Neural crest cell (in vitro differentiated cells): Measurements from ENCODE around the gene HERC4. TPM values are rescaled to one million over a fixed set of nuclear protein-coding genes. Genes with fewer than 3 reads are reported as not detected.

ENCODE experiments used
- DNase-seq: peaks from one replicate; pipeline ENCODE4 v3.0.0; 2021; ENCODE audit warnings: low read depth, mixed read lengths, low spot score
- H3K27ac Mint-ChIP-seq: one replicate; pipeline ENCODE4 v1.8.0; 2021; ENCODE audit warnings: mild to moderate bottlenecking, mixed read lengths; ENCODE audit not compliant: unreplicated experiment
- H3K27me3 Mint-ChIP-seq: 2 replicates; pipeline ENCODE4 v1.8.0; 2021; ENCODE audit warnings: low read depth, mild to moderate bottlenecking, mixed read lengths
- H3K36me3 Mint-ChIP-seq: 2 replicates; pipeline ENCODE4 v1.8.0; 2021; ENCODE audit warnings: low read depth, mild to moderate bottlenecking, mixed read lengths
- H3K4me1 Mint-ChIP-seq: 2 replicates; pipeline ENCODE4 v1.8.0; 2021; ENCODE audit warnings: mixed read lengths
- H3K4me3 Mint-ChIP-seq: one replicate; pipeline ENCODE4 v1.8.0; 2021; ENCODE audit warnings: mild to moderate bottlenecking, mixed read lengths
- H3K9me3 Mint-ChIP-seq: 2 replicates; pipeline ENCODE4 v1.8.0; 2021; ENCODE audit warnings: mixed read lengths
- CTCF ChIP-seq: fragments of 200-600 bp; sonication (generic); conservative IDR thresholded peaks from 2 replicates; pipeline ENCODE4 v1.5.0; 2021; ENCODE audit warnings: antibody characterized with exemption, mild to moderate bottlenecking
- long read RNA-seq: library from polyadenylated mRNA; unstranded; transcript quantifications from one replicate; pipeline ENCODE4 v2.0.0, GENCODE V29; 2020
- total RNA-seq: library from RNA; stranded (reverse); gene quantifications from 2 replicates; pipeline ENCODE4 v1.2.1, GENCODE V29; 2021

Gene HERC4
- 42.4 and 44.3 TPM in 2 replicates for total RNA-seq
- long read RNA-seq, full-length matches to known transcripts, result 36 of 71 reads
- long read RNA-seq, partial matches to known transcripts, result 20 of 71 reads
- long read RNA-seq, other reads (novel, unspliced or antisense), result 15 of 71 reads

GRCh38 chr10:68074775-68075549 is at the start of gene HERC4:
HERC4 (minus strand) TSS chr10:68075283; CDS start chr10:68073108, 2,175 bp downstream.
- TF ChIP-seq CTCF, result no peak
- peaks cover 5% of the 10 kb centered on the region for H3K36me3 Mint-ChIP-seq
- no peaks in the 10 kb centered on the region for H3K27me3 Mint-ChIP-seq
- H3K4me1 Mint-ChIP-seq, result peaks cover 43% of the 10 kb centered on the region
- DNase-seq, result peak; percentile 85
- H3K4me3 Mint-ChIP-seq, result peak within 1 kb of the TSS; percentile 98
- peak within 1 kb of the TSS; percentile 93 for H3K27ac Mint-ChIP-seq
- H3K9me3 Mint-ChIP-seq, result no peaks in the 10 kb centered on the region

- H3K27ac Mint-ChIP-seq, result no peak overlapping the region
- no peaks in the 10 kb centered on the region for H3K36me3 Mint-ChIP-seq
- TF ChIP-seq CTCF, result no peak
- no peaks in the 10 kb centered on the region for H3K4me1 Mint-ChIP-seq
- no peak for DNase-seq
- no peaks in the 10 kb centered on the region for H3K9me3 Mint-ChIP-seq
- peaks cover 5% of the 10 kb centered on the region for H3K27me3 Mint-ChIP-seq
- no peak overlapping the region for H3K4me3 Mint-ChIP-seq
Observed at GRCh38 chr10:68124718-68125117, 49.6 kb upstream of the HERC4 start.

- no peaks in the 10 kb centered on the region for H3K36me3 Mint-ChIP-seq
- TF ChIP-seq CTCF, result no peak
- no peak for DNase-seq
- H3K4me1 Mint-ChIP-seq, result no peaks in the 10 kb centered on the region
- no peak overlapping the region for H3K4me3 Mint-ChIP-seq
- H3K27ac Mint-ChIP-seq, result no peak overlapping the region
- peaks cover 5% of the 10 kb centered on the region for H3K27me3 Mint-ChIP-seq
- H3K9me3 Mint-ChIP-seq, result no peaks in the 10 kb centered on the region
Observed at GRCh38 chr10:68121852-68122251, 46.8 kb upstream of the HERC4 start.

GRCh38 chr10:68121020-68121743 is 46.1 kb upstream of the HERC4 start:
- Mint-ChIP-seq H3K4me1 (no peaks in the 10 kb centered on the region), H3K27me3 (peaks cover 2% of the 10 kb centered on the region), H3K27ac (no peak overlapping the region), H3K4me3 (no peak overlapping the region), H3K9me3 (no peaks in the 10 kb centered on the region), H3K36me3 (no peaks in the 10 kb centered on the region)
- TF ChIP-seq CTCF, result no peak
- DNase-seq, result no peak

GRCh38 chr10:68118657-68119056 is 43.6 kb upstream of the HERC4 start:
- Mint-ChIP-seq H3K9me3 (no peaks in the 10 kb centered on the region), H3K4me1 (no peaks in the 10 kb centered on the region), H3K27me3 (peaks cover 2% of the 10 kb centered on the region), H3K4me3 (no peak overlapping the region), H3K36me3 (no peaks in the 10 kb centered on the region), H3K27ac (no peak overlapping the region)
- DNase-seq, result no peak
- no peak for TF ChIP-seq CTCF
